Esophagus muscularis mucosa (tissue), 4 donors: ENCODE measurements around the gene VAPA.

Experiments used
- CTCF ChIP-seq, 3 experiments: fragments of 200-600 bp in 2 of 3; fragments of 450-650 bp in 1 of 3; sonication (generic) in 2 of 3; IDR thresholded peaks; one replicate each; pipeline ENCODE4 v1.5.1; 2017 to 2019; ENCODE audit warnings: antibody characterized with exemption in 3 of 3, mild to moderate bottlenecking in 2 of 3, moderate library complexity in 1 of 3
- EP300 ChIP-seq: sonication (generic); formaldehyde crosslinking; IDR thresholded peaks from one replicate; pipeline ENCODE4 v1.6.1; 2017; ENCODE audit warnings: antibody characterized with exemption
- POLR2A ChIP-seq: fragments of 450-650 bp; IDR thresholded peaks from one replicate; pipeline ENCODE4 v1.6.1; 2017; ENCODE audit warnings: antibody characterized with exemption, moderate library complexity, mild to moderate bottlenecking, low read depth
- POLR2AphosphoS5 ChIP-seq, 2 donors: sonication (generic); formaldehyde crosslinking; IDR thresholded peaks; one replicate each; pipeline ENCODE4 v1.6.1; 2017; ENCODE audit warnings: antibody characterized with exemption in 2 of 2

- TF ChIP-seq CTCF (IDR thresholded peaks at IDR 0.05), result no peak
- TF ChIP-seq EP300, result no peak
- no peak for TF ChIP-seq POLR2AphosphoS5 (IDR thresholded peaks at IDR 0.05)
- TF ChIP-seq POLR2A, result no peak
These were observed 17.9 kb downstream of the VAPA start for GRCh38 chr18:9931678-9932077.
